Suppressor macrophage treated with lipopolysaccharide for 4 hours (primary cell): ENCODE results near the gene CHST1.

Source experiments
- DNase-seq: peaks from one replicate; pipeline ENCODE4 v3.0.0-alpha.2; 2020

The CHST1 gene, protein sequence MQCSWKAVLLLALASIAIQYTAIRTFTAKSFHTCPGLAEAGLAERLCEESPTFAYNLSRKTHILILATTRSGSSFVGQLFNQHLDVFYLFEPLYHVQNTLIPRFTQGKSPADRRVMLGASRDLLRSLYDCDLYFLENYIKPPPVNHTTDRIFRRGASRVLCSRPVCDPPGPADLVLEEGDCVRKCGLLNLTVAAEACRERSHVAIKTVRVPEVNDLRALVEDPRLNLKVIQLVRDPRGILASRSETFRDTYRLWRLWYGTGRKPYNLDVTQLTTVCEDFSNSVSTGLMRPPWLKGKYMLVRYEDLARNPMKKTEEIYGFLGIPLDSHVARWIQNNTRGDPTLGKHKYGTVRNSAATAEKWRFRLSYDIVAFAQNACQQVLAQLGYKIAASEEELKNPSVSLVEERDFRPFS

DNA sequence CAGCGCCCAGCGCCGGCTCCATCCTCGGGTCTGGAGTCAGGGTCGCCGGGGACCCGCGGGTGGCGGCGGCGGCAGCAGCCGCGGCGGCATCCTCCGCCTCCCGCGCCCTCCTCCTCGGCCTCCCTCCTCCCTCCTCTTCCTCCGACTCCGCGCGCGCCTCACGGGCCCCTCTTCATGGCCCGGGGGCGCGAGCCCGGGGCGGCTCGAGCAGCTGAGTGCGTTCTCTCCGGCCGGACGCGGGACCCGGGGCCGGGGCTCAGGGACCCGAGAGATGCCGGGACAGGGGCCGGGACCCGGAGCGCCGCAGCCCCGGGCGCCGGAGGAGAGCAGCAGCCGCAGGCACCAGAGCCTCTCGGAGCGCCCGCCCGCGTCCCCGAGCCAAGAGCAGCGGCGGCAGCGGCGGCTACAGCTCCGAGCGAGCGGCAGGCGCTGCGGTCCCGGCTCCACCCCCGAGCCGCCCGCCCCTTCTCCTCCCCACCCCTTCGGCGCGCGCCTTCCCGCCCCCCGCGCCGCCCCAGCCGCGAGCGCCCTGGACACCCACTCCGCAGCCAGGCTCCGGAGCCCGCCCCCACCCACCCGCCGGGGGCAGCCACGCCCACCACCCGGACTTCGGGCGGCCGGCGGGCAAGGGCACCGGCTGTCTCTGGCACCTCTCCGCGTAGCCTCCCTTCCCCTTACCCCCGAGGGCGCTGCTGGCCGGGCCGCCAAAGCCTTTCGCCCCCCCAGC is at the start of gene CHST1:
CHST1 (minus strand) TSS at position 417 of the 727 bp plus-strand sequence. CDS start 14,699 bp downstream, outside the sequence.
- DNase-seq, result no peak

DNA sequence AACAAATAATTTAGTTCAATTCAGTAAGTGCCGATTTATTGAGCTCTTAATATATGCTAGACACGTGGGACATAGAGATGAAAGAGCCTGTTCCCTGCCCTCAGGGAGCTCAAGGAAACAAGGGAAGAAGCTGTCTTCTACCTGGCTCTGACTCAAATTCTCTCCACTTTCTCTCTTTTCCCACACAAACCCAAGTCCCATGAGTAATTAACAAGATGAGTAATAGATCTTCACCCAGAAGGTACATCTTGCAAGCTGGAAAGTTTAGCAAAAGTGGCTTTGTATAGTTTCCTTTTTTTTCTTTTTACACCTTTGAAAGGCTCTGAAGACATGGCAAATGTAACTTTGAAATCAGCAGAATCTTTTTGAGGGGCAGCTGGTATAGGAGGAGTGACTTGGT is 48.2 kb upstream of the CHST1 start:
- no peak for DNase-seq

DNA sequence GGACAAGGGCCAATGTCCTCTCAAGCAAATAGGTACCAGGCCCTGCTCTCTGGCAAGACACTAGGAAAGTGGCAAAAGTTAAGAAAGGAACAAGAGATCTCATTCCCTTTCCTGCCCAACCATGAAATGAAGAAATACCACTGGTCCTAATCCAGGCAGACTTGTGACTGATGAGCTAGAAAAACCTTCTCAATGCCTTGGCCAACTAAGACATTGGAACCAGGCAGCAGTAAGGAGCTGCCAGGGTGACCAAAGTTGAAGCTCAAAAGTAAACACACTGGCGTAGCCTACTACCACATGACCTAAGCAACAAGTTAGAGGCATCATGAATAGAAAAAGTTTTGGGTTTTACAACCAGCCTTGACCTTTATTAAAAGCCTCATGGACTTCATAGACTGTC is 45.1 kb upstream of the CHST1 start:
- DNase-seq, result no peak

DNA sequence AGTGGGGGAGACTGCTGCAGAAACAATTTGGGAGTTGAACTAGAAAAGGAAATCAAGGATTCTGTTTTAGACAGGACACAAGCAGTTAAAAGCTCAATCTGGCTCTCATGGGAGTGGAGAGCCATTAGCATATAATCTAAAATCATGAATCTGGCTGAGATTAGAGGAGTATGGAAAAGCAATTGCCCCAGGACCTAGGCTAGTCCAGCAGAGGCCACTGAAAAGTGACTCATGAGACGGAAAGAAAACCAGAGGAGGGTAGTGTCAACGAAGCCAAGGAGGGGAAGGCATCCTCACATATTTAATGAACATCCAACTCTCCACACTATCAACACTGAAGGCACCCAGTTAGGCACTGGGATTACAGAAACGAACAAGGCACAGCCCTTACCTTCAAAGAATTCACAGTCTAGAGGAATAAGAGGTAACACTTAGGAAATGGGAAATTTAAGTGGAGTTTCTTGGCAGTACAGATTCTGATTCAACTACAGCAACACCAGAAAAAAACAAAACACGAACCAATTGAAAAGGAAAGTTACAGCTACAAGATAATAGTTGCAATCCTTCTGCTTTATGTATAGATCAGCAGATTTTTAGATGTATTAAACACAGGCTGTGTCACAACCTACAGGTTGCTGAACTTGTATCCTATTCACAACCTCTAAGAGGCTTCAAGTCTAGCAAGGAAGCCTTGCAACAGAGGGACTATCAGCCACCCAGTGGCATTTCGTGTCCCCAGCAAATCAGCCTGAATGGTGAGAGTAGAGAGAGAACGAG is 43.7 kb upstream of the CHST1 start:
- no peak for DNase-seq

DNA sequence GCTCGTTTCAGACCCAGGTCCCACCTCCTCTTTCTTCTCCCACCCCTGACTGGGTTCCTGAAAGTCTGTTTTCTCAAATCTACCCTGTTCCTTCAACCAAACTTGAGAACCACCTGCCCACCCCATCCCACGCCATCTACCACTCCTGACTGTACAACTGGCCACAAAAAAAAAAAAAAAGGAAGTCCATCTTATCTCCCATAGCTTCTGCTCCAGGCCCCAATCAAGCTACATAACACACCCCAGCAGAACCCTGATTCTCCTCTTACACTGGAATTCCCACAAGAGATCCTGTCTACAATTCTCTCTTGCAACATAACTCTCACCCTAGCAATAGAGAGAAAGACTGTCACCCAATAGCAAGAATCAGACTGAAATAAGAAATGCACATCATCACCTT is 39.2 kb upstream of the CHST1 start:
- DNase-seq, result no peak

DNA sequence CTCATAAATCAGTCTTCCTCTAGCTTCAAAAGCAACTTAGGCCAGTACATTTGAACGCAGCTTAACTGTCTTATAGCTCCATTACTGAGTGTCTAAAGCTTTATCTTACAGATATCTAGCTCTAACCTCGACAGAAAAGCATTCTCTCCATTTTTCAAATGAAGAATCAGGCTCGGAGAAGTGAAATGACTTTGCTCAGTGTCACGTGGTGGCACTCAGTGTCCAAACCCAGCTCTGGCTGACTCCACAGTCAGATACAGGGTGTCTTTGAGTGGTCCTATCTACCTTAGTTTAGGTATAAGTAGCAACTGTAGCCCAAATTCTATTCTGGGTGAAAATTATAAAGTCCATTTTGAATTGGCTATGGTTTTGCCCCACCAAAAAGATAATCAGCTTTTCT is 38.7 kb upstream of the CHST1 start:
- DNase-seq, result no peak

DNA sequence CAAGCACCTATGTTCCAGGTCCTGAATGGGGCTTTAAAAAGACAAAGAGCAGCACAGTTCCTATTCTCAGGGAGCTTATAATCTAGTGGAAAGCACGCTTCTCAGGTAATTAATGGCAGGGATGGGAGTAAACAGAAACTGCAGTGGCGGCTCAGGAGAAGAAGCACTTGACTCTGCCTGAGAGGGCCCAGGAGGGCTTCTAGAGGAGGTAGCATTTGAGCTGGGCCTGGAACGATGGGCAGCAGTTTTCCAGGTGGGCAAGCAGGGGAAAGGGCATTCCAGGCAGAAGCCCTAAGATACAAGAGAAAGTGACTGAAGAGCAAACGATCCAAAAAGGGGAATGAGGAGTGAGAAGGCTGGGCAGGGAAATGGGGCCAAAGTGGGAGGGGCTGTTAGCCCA is 37.1 kb upstream of the CHST1 start:
- DNase-seq, result no peak

DNA sequence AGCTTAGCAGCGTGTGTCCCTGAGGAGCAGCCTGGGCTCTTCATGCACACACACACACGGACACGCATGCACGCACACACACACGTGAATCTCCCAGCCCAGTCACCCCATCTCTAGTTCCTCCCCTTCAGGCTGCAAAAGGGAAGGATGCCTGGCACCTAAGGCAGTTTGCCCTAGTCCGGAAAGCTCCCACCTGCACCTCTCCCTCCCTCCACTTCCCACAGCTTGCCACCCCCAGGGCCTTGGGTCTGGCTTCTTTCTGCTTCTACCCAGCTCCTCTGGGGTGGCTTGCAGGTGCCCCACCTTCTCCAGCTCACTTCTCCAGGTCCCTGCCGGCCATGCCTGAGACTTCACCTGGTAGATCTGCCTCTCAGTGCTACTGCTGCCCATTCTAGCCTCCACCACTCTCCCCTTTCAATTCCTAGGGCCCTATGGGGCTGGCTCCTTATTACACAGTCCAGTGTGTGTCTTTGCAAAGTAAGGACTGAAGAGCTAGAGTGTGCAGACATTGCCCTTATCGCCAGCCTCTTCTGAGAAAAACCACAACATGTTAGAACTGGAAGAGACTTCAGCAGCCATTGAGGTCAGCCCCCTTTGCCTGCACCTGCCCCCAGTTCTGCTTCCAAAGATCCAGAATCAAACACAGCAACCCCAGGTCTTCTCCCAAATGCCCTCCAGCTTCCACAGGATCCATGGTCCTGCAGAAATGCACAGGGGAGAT is 33.5 kb upstream of the CHST1 start:
- DNase-seq, result no peak

DNA sequence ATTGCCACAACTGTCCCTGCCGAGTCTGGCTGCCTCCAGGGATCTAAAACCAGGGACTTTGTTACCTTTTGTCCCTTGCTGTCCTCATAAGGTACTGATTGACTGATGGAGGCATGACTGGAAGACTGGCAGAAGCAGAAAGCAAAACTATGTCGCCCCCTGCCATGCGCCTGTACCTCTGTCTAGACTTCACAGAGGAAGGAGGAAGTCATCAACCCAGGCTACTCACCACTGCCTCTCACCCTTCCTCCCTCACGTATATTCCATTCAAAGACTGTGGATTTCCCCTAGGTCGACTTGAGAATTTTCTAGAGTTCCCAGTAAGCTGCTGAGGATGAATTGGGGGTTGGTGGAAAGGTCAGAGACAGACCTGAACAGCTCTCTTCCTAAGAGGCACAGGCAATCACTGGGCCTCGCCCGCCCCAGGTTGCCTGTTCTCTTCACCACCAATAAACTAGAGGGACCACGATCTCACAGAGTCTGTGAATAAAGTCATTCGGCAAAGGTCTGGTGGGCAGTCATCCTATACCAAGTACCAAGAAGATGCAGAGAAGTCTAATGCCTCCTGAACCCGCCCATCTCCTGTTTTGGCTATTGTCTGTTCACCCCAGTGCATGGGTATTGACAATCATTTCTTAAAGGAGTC is 27.5 kb upstream of the CHST1 start:
- DNase-seq, result no peak

DNA sequence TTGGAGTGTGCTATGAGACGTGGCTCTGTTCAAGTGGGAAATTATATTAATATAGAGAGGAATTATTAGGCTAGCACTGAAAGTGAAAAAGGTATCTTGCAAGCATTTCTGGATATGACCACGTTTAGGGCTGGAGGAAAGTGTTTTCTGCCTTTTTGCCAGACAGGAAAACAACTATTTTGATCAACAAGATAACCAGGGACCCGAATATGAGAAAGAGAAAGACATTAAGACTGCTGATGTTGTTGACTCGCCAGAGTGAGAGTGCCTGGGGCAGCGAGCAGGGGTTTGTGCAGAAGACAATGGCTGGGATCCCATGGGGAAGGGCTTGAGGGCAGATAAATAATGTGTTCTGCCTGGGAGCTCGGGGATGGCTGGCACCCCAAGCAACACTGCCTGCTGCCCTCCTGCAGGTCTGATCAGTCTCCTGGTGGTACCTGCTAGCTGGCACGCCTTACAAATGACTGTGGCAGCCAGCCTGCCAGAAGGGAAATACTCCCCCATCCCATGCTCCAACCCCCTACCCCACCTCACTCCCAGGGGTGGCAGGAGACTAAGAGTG is 23.1 kb upstream of the CHST1 start:
- DNase-seq, result no peak

DNA sequence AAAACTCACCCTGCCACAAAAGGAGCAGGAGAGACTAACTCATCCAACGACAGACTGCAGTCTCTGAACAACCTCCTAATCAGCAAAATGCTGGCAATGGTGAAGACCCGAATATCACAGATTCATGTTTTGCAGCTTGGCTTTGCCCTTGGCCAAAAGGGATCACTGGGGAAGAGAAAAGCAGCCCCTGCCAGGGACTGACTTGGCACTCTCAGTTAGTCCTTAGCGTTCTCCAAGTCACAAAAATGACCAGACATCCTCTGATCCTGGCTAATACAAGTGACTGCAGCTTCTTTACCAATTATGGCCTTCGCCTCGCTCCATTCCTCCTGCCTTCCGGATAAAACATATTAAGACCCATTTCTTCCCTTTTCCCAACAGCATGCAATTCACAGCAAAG is 22.4 kb upstream of the CHST1 start:
- DNase-seq, result no peak

DNA sequence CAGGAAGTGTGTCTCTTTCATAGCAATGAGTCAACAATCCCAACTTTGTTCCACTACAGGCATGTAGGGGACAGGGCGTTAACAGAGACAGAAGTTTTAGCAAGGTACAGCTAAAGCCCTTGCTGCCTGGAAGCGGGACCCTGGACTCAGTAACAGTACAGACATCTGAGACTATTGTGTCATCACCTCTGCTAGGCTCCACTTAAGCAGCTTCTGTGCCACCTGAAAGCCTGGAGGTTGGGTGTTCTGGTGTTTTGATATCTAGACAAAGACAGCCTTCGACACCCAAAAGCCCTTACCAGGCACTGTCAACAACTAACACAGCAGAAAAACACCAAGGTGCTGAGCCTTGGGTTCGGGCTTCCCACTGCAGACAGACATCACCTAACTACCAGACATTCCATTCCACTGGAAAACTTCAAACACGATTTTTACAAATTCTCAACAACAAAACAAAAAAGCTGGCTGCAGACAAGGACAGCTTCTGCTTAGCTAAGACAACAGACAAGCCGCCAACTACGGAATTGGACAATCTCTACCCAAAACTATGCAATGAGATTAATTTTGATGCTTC is 20.6 kb upstream of the CHST1 start:
- no peak for DNase-seq

DNA sequence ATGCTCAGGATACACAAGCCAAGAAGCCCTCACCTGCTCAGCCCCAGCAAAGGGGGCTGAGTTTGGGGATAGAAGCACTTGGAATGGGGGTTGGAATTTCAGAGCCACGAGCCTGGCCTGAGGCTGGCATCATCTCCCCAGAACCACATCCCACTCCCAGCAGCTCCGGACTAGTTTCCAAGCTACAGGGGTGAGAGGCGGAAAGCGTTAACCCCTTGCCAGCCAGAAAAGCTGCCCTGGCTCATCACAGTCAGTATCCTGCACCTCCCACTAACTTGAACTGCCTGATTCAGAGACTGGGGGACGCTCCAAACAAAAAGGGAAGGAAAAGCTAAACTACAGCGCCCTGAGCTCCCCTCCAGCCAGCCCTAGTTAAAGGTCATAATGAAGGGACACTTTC is 19.0 kb upstream of the CHST1 start:
- no peak for DNase-seq

DNA sequence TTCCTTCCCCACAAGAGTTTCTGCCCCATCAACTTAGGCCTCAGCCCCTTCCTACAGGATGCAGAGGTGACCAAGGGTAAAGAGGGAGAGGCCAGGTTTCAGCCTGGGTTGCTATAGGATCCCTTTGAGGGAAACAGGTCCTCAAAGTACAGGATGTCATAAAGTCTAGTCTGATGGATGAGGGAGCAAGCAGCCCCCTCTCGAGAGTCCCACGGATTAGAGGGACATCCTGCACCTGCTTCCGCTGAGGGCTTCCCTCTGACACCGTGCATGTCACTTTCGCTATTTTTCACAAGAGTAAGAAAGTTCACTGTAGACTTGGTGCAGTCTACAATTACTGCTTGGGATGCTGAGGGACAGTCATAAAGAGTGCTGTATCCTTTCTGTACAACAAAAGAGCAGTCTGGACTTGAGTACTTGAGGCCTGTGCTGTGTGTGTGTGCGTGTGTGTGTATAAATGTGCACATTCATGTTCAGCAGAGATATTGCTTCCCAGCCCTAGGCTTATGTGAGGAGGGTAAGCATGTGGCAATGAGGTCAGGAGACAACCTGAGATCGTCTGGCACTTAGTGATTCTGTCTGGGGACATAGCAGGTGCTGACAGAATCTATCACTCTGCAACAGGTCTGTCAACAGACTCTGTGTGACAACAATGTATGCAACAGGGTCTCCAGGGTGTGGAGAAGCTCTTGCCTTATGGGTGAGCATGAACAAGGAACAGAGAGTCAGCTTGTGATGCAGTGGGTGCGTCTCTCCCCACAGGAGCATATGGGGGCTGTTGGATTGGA is 18.0 kb upstream of the CHST1 start:
- no peak for DNase-seq

DNA sequence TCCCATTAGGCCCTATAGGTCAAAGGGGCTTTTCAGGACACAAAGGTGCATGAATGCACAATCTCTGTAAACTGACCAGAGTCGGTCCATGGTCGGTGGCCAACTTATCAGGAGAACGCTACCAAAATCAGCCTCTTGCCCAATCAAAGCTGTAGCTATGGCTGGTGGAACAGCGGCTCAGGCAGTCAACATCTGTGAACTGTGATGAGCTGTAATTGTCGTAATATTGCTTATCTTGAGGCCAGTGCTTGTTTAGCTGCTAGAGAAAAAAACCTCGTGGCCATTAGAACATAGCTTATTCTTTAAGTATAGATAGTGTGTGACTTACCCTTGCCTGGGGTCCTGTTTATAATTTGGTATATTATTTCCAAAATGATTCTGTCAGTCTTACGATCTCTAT is 14.4 kb upstream of the CHST1 start:
- DNase-seq, result no peak

DNA sequence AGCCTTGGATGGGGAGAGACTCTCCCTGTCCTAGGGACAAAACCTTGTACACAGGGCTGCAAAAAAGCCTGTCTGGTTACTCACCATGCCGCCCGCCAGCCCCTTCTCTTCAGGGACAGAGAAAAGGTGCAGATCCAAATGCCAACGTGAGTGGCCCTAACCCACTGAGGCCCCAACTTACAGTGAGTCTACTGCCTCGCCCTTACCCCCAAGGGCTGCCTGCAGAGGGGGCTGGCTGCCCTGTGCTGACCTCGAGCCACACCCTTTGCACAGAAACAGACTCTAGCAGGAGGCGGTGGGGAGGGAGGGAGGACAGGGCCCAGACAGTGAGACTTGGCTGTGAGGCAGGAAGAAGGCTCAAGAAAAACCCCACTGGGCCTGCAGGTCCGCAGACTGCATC is 13.6 kb upstream of the CHST1 start:
- no peak for DNase-seq

DNA sequence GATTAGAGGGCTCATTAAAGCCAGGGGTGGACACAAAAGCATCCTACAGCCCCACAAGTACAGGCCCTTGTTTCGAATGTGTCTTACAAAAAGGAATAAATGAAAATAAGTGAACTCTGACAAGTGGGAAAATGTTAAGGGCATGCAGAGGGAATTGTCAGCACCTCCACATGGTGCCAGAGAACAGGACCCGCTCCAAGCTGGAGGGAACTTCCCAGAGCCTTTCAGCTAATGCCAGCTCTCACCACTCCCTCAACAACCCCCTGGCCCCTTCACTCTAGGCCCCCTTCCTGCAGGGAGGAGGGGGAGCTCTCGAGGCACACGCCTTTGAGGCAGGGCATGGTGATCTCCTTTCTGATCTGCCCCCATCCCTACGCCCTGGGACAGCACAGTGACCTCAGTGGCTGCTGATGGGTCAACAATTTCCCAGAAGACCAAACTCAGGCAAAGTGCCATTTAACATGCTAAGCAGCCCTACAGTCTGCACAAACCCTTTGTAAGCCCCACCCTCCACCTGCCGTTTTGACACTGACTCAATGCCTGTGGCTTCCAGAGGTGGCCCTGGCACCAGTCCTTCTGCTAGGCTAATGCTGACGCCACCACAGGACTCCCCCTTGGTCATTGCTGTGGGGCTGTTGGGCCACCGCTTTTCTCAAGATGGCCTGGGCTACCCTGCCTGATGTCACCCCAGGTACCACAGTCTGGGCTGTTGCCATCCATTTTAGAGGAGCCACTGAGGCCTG is 12.5 kb upstream of the CHST1 start:
- DNase-seq, result no peak

DNA sequence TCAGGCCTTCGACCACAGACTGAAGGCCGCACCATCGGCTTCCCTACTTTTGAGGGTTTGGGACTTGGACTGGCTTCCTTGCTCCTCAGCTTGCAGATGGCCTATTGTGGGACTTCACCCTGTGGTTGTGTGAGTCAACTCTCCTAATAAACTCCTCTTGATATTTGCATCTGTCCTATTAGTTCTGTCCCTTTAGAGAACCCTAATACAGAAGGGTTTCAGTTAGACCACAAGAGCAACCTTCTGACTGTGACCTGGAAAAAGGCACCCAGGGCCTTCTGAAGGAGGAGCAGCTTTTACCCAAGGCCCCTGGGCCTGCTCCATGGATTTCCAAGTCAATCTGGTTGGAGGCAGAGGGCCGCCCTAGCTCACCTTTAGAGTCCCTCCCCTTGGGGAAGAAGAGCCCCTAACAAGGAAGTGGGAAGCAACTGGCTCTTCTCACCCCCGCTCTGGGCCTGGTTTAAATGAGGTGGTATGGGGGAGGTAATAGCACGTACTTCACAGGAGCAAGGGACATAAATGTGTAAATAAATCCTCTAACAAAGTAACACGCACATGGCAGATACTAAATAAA is 11.2 kb upstream of the CHST1 start:
- DNase-seq, result no peak

DNA sequence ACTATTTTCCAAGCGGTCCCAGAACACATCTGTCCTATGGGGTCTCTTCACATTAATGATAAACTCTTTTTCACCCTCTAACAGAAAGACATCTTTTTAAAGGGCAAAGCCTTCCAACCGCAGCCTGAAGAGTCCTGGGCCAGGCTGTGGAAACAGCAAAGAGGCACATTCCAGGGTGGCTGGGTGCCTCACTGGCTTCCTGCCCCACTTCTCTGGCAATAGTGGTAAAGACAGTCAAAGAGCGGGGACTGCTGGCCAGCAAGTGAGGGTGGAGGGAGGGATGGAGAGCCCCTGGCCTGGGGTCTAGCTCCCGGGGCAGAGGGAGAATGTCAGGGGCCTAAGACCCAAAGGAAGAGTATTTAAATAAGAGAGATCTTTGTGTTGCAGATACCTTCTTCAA is 10.2 kb upstream of the CHST1 start:
- no peak for DNase-seq
